ENCODE data around the gene PDC. TPM values are rescaled to one million over a fixed set of nuclear protein-coding genes. Genes with fewer than 3 reads are reported as not detected.

The PDC gene
- total RNA-seq, 4 donors from 2014 or later: not detected

DNA sequence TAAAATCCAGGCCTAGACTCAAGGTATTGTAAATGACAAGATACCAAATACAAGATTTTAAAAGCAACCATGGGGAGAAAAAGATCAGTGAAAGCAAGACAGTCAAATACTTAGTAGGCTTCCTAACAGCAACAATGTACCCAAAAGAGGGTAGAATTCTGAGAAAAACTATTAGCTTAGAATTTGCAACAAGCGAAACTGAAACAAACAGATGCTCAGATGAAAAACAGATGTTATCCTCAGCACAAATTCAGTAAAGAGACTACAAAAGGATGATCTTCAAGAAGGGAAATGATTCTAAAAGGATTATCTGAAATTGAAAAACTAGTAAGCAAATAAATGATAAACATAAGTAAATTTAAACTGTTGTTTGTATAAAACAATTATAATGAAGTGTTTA, 40.0 kb downstream of the PDC start:
- Histone ChIP-seq H3K4me3 (no peak overlapping the region), H3K27me3 (no peaks in the 10 kb centered on the region), H3K36me3 (peaks cover 7 to 42% (median 11%) of the 10 kb centered on the region in 4 donors), H3K4me1 (peaks cover 0 to 5% (median 0%) of the 10 kb centered on the region in 4 donors), H3K27ac (replicated peaks in 1 of 4) (no peak overlapping the region), H3K9me3 (no peaks in the 10 kb centered on the region)
- DNase-seq (ENCODE audit: extremely low spot score): no peak
- intact Hi-C loops (cut with DNase I): no loop called here
- TF ChIP-seq POLR2AphosphoS5 (IDR thresholded peaks at IDR 0.05): no peak
- WGBS: 76% methylated on average over 1 of the region's 1 CpG

GRCh38 chr1:186420311-186420710, 40.6 kb downstream of the PDC start:
- no peak for DNase-seq (ENCODE audit: extremely low spot score)
- Histone ChIP-seq H3K4me3 (no peak overlapping the region), H3K27ac (replicated peaks in 1 of 4) (no peak overlapping the region), H3K9me3 (no peaks in the 10 kb centered on the region), H3K36me3 (peaks cover 7 to 42% (median 11%) of the 10 kb centered on the region in 4 donors), H3K4me1 (peaks cover 0 to 5% (median 0%) of the 10 kb centered on the region in 4 donors), H3K27me3 (no peaks in the 10 kb centered on the region)
- intact Hi-C loops (cut with DNase I): no loop called here
- no peak for TF ChIP-seq POLR2AphosphoS5 (IDR thresholded peaks at IDR 0.05)
- TF ChIP-seq, protein P1, sequence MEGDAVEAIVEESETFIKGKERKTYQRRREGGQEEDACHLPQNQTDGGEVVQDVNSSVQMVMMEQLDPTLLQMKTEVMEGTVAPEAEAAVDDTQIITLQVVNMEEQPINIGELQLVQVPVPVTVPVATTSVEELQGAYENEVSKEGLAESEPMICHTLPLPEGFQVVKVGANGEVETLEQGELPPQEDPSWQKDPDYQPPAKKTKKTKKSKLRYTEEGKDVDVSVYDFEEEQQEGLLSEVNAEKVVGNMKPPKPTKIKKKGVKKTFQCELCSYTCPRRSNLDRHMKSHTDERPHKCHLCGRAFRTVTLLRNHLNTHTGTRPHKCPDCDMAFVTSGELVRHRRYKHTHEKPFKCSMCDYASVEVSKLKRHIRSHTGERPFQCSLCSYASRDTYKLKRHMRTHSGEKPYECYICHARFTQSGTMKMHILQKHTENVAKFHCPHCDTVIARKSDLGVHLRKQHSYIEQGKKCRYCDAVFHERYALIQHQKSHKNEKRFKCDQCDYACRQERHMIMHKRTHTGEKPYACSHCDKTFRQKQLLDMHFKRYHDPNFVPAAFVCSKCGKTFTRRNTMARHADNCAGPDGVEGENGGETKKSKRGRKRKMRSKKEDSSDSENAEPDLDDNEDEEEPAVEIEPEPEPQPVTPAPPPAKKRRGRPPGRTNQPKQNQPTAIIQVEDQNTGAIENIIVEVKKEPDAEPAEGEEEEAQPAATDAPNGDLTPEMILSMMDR (IDR thresholded peaks at IDR 0.05): no peak
- TF ChIP-seq POLR2A (IDR thresholded peaks at IDR 0.05; ENCODE audit: low read depth): no peak
- TF ChIP-seq EP300 (IDR thresholded peaks at IDR 0.05): no peak

GRCh38 chr1:186418503-186418902, 42.4 kb downstream of the PDC start:
- 47% methylated on average over 4 of the region's 4 CpGs for WGBS
- intact Hi-C loops (cut with DNase I): no loop called here
- DNase-seq (ENCODE audit: extremely low spot score): no peak
- peaks cover 7 to 45% (median 12%) of the 10 kb centered on the region in 4 donors for H3K36me3 ChIP-seq
- no peak overlapping the region for H3K27ac ChIP-seq (replicated peaks in 1 of 4)
- peaks cover 0 to 5% (median 0%) of the 10 kb centered on the region in 4 donors for H3K4me1 ChIP-seq
- no peak for TF ChIP-seq EP300 (IDR thresholded peaks at IDR 0.05)
- TF ChIP-seq, protein P1 (IDR thresholded peaks at IDR 0.05): no peak
- no peak for TF ChIP-seq POLR2A (IDR thresholded peaks at IDR 0.05; ENCODE audit: low read depth)
- no peak for TF ChIP-seq POLR2AphosphoS5 (IDR thresholded peaks at IDR 0.05)
- no peak overlapping the region for H3K4me3 ChIP-seq
- no peaks in the 10 kb centered on the region for H3K9me3 ChIP-seq
- no peaks in the 10 kb centered on the region for H3K27me3 ChIP-seq

DNA sequence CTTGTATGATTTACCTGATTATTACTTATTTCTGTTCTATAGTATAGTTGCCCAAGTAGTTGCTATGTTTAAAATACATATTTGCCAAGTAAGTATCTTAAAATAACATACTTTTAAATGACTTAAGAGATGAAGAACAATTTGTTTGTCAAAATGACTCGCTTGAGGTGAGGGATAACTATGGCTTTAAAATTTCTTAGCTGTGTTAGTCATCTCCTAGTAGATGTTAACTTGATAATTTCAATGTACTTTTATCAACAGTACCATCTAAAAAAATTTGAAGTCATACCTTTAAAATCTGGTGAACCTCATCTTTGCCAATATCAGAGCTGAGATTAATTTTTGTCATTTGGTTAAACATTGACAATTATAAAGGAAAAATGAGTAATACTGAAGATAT, 47.6 kb downstream of the PDC start:
- Histone ChIP-seq H3K9me3 (no peaks in the 10 kb centered on the region), H3K4me1 (peaks cover 0 to under 1% (median 0%) of the 10 kb centered on the region in 4 donors), H3K27me3 (no peaks in the 10 kb centered on the region), H3K27ac (replicated peaks in 1 of 4) (no peak overlapping the region), H3K4me3 (no peak overlapping the region), H3K36me3 (peaks cover 9 to 59% (median 29%) of the 10 kb centered on the region in 4 donors)
- WGBS: 90% methylated on average over 1 of the region's 1 CpG
- TF ChIP-seq POLR2AphosphoS5 (IDR thresholded peaks at IDR 0.05) (no peak), POLR2A (IDR thresholded peaks at IDR 0.05; ENCODE audit: low read depth) (no peak), EP300 (IDR thresholded peaks at IDR 0.05) (no peak)
- TF ChIP-seq, protein P1 (IDR thresholded peaks at IDR 0.05): no peak
- no peak for DNase-seq (ENCODE audit: extremely low spot score)
- intact Hi-C loops (cut with DNase I): no loop called here

GRCh38 chr1:186409091-186409490, 51.8 kb downstream of the PDC start:
- intact Hi-C loops (cut with DNase I): loop anchor here (10.0 kb wide), 1 partner anchor 576 kb away; no protein-coding TSS in a partner anchor
- Histone ChIP-seq H3K4me1 (peaks cover 0 to 5% (median 0%) of the 10 kb centered on the region in 4 donors), H3K27ac (replicated peaks in 1 of 4) (no peak overlapping the region), H3K27me3 (no peaks in the 10 kb centered on the region), H3K9me3 (no peaks in the 10 kb centered on the region), H3K4me3 (no peak overlapping the region), H3K36me3 (peaks cover 14 to 70% (median 47%) of the 10 kb centered on the region in 4 donors)
- TF ChIP-seq EP300 (IDR thresholded peaks at IDR 0.05) (no peak), POLR2AphosphoS5 (IDR thresholded peaks at IDR 0.05) (no peak), POLR2A (IDR thresholded peaks at IDR 0.05; ENCODE audit: low read depth) (no peak)
- TF ChIP-seq, protein P1 (IDR thresholded peaks at IDR 0.05): no peak
- DNase-seq (ENCODE audit: extremely low spot score): no peak
- 85% methylated on average over 3 of the region's 3 CpGs for WGBS

Measured in esophagus muscularis mucosa (tissue), 4 donors.